Measurements from ENCODE around the gene LAMTOR2.
A peak's percentile ranks its signal among the peaks of the same experiment; 100 is the strongest.
"Not testable (repeated sequence)": the region's sequence is repeated elsewhere in the genome, so short reads cannot be mapped to it uniquely, and the experiment has no call there.

The LAMTOR2 gene

GRCh38 chr1:156054500-156055280 is at the start of gene LAMTOR2:
TSS of gene LAMTOR2 (plus strand) at chr1:156054782. CDS start at chr1:156054890, 108 bp downstream.
- peak; percentile 99 for DNase-seq

GRCh38 chr1:156004843-156005584 is 49.6 kb upstream of the LAMTOR2 start:
- no peak for DNase-seq

GRCh38 chr1:156006666-156007376 is 47.8 kb upstream of the LAMTOR2 start:
- peak; percentile 91 for DNase-seq

GRCh38 chr1:156009404-156009803 is 45.2 kb upstream of the LAMTOR2 start:
- DNase-seq: no peak

GRCh38 chr1:156012051-156012817 is 42.3 kb upstream of the LAMTOR2 start:
- DNase-seq: no peak

GRCh38 chr1:156014829-156015228 is 39.8 kb upstream of the LAMTOR2 start:
- DNase-seq: no peak

- DNase-seq: no peak
Observed at GRCh38 chr1:156019946-156020292, 34.7 kb upstream of the LAMTOR2 start.

- DNase-seq: peak; percentile 98
Observed at GRCh38 chr1:156020293-156021092, 34.1 kb upstream of the LAMTOR2 start, which contains the start of gene SSR2. TSS of gene SSR2 (minus strand) at chr1:156020951. CDS start at chr1:156020167, 784 bp downstream.

- peak; percentile 60 for DNase-seq
Observed at GRCh38 chr1:156021093-156021428, 33.5 kb upstream of the LAMTOR2 start.

- no peak for DNase-seq
Observed at GRCh38 chr1:156021954-156022353, 32.6 kb upstream of the LAMTOR2 start.

- no peak for DNase-seq
Observed at GRCh38 chr1:156024801-156025200, 29.8 kb upstream of the LAMTOR2 start.

GRCh38 chr1:156025876-156026275 is 28.7 kb upstream of the LAMTOR2 start:
- peak; percentile 85 for DNase-seq

GRCh38 chr1:156026588-156026987 is 28.0 kb upstream of the LAMTOR2 start:
- peak; percentile 21 for DNase-seq

GRCh38 chr1:156033011-156033410 is 21.6 kb upstream of the LAMTOR2 start:
- no peak for DNase-seq

- not testable (repeated sequence) for DNase-seq
Observed at GRCh38 chr1:156034991-156035390, 19.6 kb upstream of the LAMTOR2 start.

- DNase-seq: no peak
Observed at GRCh38 chr1:156042828-156043227, 11.8 kb upstream of the LAMTOR2 start.

GRCh38 chr1:156045076-156045475 is 9.5 kb upstream of the LAMTOR2 start:
- DNase-seq: no peak

GRCh38 chr1:156048663-156049258 is 5.8 kb upstream of the LAMTOR2 start:
- no peak for DNase-seq

GRCh38 chr1:156050376-156050775 is 4.2 kb upstream of the LAMTOR2 start:
- no peak for DNase-seq

- no peak for DNase-seq
Observed at GRCh38 chr1:156051011-156051725, 3.4 kb upstream of the LAMTOR2 start.
